H54 (cell line): ENCODE measurements around the gene FAM53A.

Experiments used
- DNase-seq: peaks from one replicate; pipeline ENCODE4 v3.0.0; 2011; ENCODE audit warnings: low spot score, mixed read lengths; ENCODE audit not compliant: insufficient read length
- FAIRE-seq: peaks from 3 replicates; lab custom pipeline; 2011; peaks lifted over from hg19 to GRCh38; lab: Jason Lieb, UNC
- POLR2A ChIP-seq: IDR thresholded peaks from 2 replicates; pipeline ENCODE4 v1.6.1; 2011; ENCODE audit warnings: low read depth, mild to moderate bottlenecking, low read length

FAM53A gene

GRCh38 chr4:1721666-1722550, 37.8 kb upstream of the FAM53A start:
- DNase-seq (no peak), FAIRE-seq (no peak)
- 0 out of 2 replicates have a peak, but pooled peaks have one; percentile 11 for TF ChIP-seq POLR2A

GRCh38 chr4:1721003-1721665, 37.0 kb upstream of the FAM53A start, which contains the start of the genes TACC3 and TMEM129:
TACC3 (plus strand) TSS chr4:1721521; CDS start chr4:1723422, 1,901 bp downstream.
TMEM129 (minus strand) TSS chr4:1721323; CDS start chr4:1720837, 486 bp downstream.
- peak; percentile 87 for DNase-seq
- FAIRE-seq, result no peak
- TF ChIP-seq POLR2A, result peak; percentile 53

- peak; percentile 65 for TF ChIP-seq POLR2A
- DNase-seq (no peak), FAIRE-seq (no peak)
Observed at GRCh38 chr4:1720163-1720983, 36.3 kb upstream of the FAM53A start.

GRCh38 chr4:1718095-1718850, 34.2 kb upstream of the FAM53A start:
- FAIRE-seq (no peak), DNase-seq (no peak)
- no peak for TF ChIP-seq POLR2A

DNA sequence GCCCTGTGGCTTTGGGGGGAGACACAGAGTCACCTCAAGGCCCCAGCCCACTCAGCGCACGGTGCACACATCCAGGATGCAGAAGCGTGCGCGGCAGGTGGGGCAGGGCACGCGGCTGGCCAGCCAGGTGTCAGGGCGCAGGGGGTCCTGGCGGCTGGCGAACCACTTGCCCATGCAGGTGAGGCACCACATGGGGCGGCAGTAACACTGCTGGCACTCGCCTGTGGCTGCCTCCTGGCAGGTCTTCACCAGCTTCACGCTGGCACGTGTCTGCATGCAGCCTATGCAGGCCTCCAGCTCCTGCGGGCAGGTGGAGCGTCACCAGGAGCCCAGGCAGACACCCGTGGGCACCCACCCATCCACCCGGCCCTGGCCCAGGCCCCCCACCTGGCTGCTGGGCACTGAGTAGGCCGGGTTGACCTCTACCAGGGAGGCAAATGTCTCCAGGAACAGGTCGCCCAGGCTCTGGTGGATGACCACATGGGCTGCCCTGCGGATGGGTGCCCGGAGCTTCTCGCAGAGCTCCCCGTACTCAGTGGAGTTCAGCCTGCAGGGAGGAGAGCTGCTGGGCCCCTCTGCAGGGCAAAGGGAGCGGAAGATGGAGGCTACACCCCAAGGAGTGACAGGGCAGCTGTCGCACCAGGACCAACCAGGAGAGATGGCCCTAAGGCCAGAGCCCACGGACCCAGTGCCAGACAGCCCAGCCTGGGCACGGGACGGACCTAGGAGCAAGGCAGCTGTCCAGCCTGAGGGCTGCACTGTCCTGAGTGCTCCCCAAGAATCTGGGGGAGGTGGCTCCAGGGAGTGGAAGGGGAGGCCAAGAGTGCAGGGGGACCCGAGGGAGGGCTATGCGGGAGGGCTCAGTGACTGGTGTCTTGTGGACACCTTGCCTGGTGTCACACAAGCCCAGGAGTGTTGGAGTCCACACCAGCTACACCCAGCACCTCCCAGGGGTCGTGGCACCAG, 33.3 kb upstream of the FAM53A start:
- no peak for TF ChIP-seq POLR2A
- FAIRE-seq, result no peak
- no peak for DNase-seq

- no peak for FAIRE-seq
- TF ChIP-seq POLR2A, result no peak
Observed at GRCh38 chr4:1716065-1716945, 32.2 kb upstream of the FAM53A start.

GRCh38 chr4:1715002-1715758, 31.1 kb upstream of the FAM53A start:
- FAIRE-seq (no peak), DNase-seq (no peak)
- TF ChIP-seq POLR2A, result no peak

More at GRCh38 chr4:1716065-1716945, 32.2 kb upstream of the FAM53A start:
- no peak for DNase-seq

DNA sequence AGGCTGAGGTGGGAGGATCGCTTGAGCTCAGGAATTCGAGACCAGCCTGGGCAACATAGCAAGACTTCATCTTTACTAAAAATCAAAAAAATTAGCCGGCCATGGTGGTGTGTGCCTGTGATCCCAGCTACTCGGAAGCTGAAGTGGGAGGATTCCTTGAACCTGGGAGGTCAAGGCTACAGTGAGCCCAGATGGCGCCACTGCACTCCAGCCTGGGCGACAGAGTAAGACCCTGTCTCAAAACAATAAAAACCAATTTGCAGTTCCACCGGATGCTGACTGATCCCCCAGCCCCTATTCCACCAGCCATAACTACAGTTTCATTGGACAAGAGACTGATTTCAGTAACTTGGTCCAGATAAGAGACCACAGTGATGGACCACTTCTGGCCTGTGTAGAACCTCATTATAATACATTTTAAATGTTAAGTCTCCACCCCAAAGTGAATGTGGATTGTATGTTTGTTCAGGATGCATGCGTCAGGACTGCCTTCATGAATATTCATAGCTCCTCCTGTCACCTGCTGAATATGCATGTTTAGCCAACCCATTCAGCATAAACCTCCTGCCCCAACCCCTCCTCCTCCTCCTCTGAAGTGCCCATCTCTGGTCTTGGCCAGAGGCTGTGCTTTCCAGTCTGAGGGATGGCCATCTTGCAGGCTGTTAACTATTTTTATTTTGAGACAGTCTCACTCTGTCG, 30.3 kb upstream of the FAM53A start:
- no peak for TF ChIP-seq POLR2A
- no peak for DNase-seq
- FAIRE-seq, result no peak

DNA sequence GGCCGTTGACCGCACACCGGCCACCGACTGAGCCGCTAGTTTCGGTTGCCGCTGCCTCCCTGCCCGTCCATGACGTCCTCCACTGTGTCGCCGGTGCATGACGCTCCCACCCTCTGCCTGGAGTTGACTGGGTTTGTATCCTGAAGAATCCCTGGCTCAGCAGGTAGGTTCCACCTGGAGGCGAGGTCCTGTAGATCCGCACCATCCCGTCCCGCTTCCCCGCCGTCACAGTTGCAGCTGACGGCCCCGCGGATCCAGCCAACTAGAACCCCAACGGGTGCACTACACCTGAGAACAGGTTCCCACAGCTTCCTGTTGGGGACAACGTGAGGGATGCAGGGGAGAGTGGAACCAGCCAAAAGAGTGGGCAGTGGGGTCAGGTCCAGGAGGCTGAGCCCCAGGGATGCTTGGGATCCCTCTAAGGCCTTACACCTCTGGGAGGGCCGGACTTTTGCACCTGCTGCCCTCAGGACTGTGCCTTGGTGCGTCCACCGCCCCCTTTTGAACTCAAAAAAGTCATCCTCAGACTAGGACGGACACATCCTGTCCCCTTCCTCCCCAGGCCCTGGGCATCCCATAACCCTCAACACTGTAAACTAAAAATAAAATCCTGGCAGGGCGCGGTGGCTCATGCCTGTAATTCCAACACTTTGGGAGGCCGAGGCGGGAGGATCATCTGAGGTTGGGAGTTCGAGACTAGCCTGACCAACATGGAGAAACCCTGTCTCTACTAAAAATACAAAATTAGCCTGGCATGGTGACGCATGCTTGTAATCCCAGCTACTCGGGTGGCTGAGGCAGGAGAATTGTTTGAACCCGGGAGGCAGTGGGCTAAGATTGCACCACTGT, 29.1 kb upstream of the FAM53A start:
- no peak for DNase-seq
- FAIRE-seq, result no peak

More for the DNA sequence above, 29.1 kb upstream of the FAM53A start:
- TF ChIP-seq POLR2A, result no peak
